A549 (cell line): ENCODE results near the gene CCNQ. TPM values are rescaled to one million over a fixed set of nuclear protein-coding genes. Genes with fewer than 3 reads are reported as not detected.

Experiments
- ATAC-seq, 2 experiments: fragments of 200-7000 bp in 1 of 2; fragments of >200 bp in 1 of 2; cut with Nextera tagmentation in 1 of 2; cut with Tn5 transposase in 1 of 2; 3 replicates each; pipeline versions ENCODE4 v1.8.0 to v1.9.1; 2018 to 2020; ENCODE audit warnings: mild to moderate bottlenecking in 1 of 2, moderate library complexity in 1 of 2
- CTCF ChIA-PET: fragments of 300-600 bp; sonication (Branson Sonifier 250); formaldehyde crosslinking; extraction: SDS; loops from one replicate; lab custom pipeline; 2021; ENCODE audit warnings: antibody characterized with exemption, inconsistent platforms; lab: Yijun Ruan, JAX
- POLR2A ChIA-PET: fragments of 350-600 bp; formaldehyde crosslinking; extraction: SDS; loops from one replicate; lab custom pipeline; 2021; ENCODE audit warnings: antibody characterized with exemption, inconsistent platforms; lab: Yijun Ruan, JAX
- DNase-seq, 2 experiments: peaks; one replicate each; pipeline versions ENCODE4 v3.0.0 to v3.0.0-alpha.2; 2011 to 2016; ENCODE audit warnings: low read depth in 1 of 2, low spot score in 1 of 2
- FAIRE-seq: peaks from 2 replicates; lab custom pipeline; 2011; peaks lifted over from hg19 to GRCh38; lab: Jason Lieb, UNC
- H3K27ac ChIP-seq, 2 experiments: fragments of >200 bp; sonication (Bioruptor Twin); formaldehyde crosslinking; 3 replicates each; pipeline ENCODE4 v1.5.1; 2016 to 2017
- H3K4me1 ChIP-seq: fragments of >200 bp; sonication (Bioruptor Twin); formaldehyde crosslinking; 3 replicates; pipeline ENCODE4 v1.6.1; 2016
- H3K4me2 ChIP-seq: fragments of >200 bp; sonication (Bioruptor Twin); formaldehyde crosslinking; 3 replicates; pipeline ENCODE4 v1.6.1; 2016
- H3K4me3 ChIP-seq: fragments of >200 bp; sonication (Bioruptor Twin); formaldehyde crosslinking; 3 replicates; pipeline ENCODE4 v1.5.1; 2016
- H3K9me3 ChIP-seq: fragments of >200 bp; sonication (Bioruptor Twin); formaldehyde crosslinking; 3 replicates; pipeline ENCODE4 v1.6.1; 2016
- CBX8 ChIP-seq: fragments of 200-600 bp; sonication (generic); IDR thresholded peaks from 2 replicates; pipeline ENCODE4 v1.6.1; 2016
- CHD2 ChIP-seq: fragments of 150-350 bp; IDR thresholded peaks from 2 replicates; pipeline ENCODE4 v1.6.1; 2014; ENCODE audit warnings: low read length; ENCODE audit not compliant: partially characterized antibody
- EP300 ChIP-seq, 2 experiments: fragments of >200 bp; sonication (Bioruptor Twin); formaldehyde crosslinking; IDR thresholded peaks; 2 replicates in 1 of 2; 3 replicates in 1 of 2; pipeline ENCODE4 v1.6.1; 2016 to 2017
- HDAC2 ChIP-seq: fragments of 200-600 bp; sonication (generic); IDR thresholded peaks from 2 replicates; pipeline ENCODE4 v1.6.1; 2016
- HEYL ChIP-seq: fragments of 250-450 bp; sonication (Bioruptor Pico); IDR thresholded peaks from 2 replicates; pipeline ENCODE4 v1.8.0; 2021; ENCODE audit warnings: mild to moderate bottlenecking, moderate library complexity
- HOXB13 ChIP-seq: fragments of 250-450 bp; sonication (Bioruptor Pico); IDR thresholded peaks from 2 replicates; pipeline ENCODE4 v1.5.0; 2020; ENCODE audit warnings: low read depth, mild to moderate bottlenecking, moderate library complexity
- JUN ChIP-seq, 2 experiments: fragments of >200 bp; sonication (Bioruptor Twin); formaldehyde crosslinking; IDR thresholded peaks; 2 replicates in 1 of 2; 3 replicates in 1 of 2; pipeline ENCODE4 v1.6.1; 2016 to 2017
- MAX ChIP-seq: IDR thresholded peaks from 2 replicates; pipeline ENCODE4 v1.6.1; 2012
- PHF8 ChIP-seq: fragments of 200-600 bp; sonication (generic); IDR thresholded peaks from 2 replicates; pipeline ENCODE4 v1.6.1; 2016; ENCODE audit warnings: low read depth, mild to moderate bottlenecking, antibody characterized with exemption, moderate library complexity, borderline replicate concordance
- POLR2A ChIP-seq: IDR thresholded peaks from 2 replicates; pipeline ENCODE4 v1.6.1; 2012; ENCODE audit warnings: mild to moderate bottlenecking, low read length
- RAD21 ChIP-seq, 2 experiments: fragments of >200 bp in 1 of 2; sonication (Bioruptor Twin) in 1 of 2; formaldehyde crosslinking in 1 of 2; IDR thresholded peaks in 1 of 2; conservative IDR thresholded peaks in 1 of 2; 2 replicates in 1 of 2; 3 replicates in 1 of 2; pipeline ENCODE4 v1.6.1; 2012 to 2018; ENCODE audit warnings: inconsistent platforms in 1 of 2
- REST ChIP-seq: fragments of 200-600 bp; sonication (generic); IDR thresholded peaks from 2 replicates; pipeline ENCODE4 v1.6.1; 2016; ENCODE audit warnings: antibody characterized with exemption, mild to moderate bottlenecking, moderate library complexity
- SREBF2 ChIP-seq: fragments of 450-650 bp; IDR thresholded peaks from 2 replicates; pipeline ENCODE4 v1.6.1; 2014; ENCODE audit warnings: mild to moderate bottlenecking, moderate library complexity
- TFCP2L1 ChIP-seq: fragments of 250-450 bp; sonication (Bioruptor Pico); IDR thresholded peaks from 2 replicates; pipeline ENCODE4 v1.5.0; 2021; ENCODE audit warnings: mild to moderate bottlenecking
- ZNF302 ChIP-seq: fragments of 250-450 bp; sonication (Bioruptor Pico); IDR thresholded peaks from 2 replicates; pipeline ENCODE4 v1.9.0; 2021; ENCODE audit warnings: inconsistent platforms, mild to moderate bottlenecking, moderate library complexity
- WGBS: methylation state at CpG from one replicate; pipeline ENCODE4 v1.1.6; 2017; ENCODE audit errors: missing lambda C conversion rate; 5-methylcytosine and 5-hydroxymethylcytosine counted together
- polyA minus RNA-seq: library from RNA; depleted of rRNA, polyadenylated mRNA; stranded (reverse); fragments of >200 nt; gene quantifications from 2 replicates; pipeline ENCODE4 v1.2.3, GENCODE V29; 2011; rRNA and poly(A)+ RNA removed
- polyA plus RNA-seq, 4 experiments: library from polyadenylated mRNA; depleted of rRNA in 3 of 4; stranded (reverse); fragments of >200 nt; fragmentation: RNase III in 1 of 4; extraction: RNeasy Plus Mini Kit Qiagen cat#74134 plus additional on column Dnase treatment in 1 of 4; gene quantifications; 2 replicates in 3 of 4; 3 replicates in 1 of 4; pipeline ENCODE4 v1.2.3, GENCODE V29; 2011 to 2017
- TF ChIP-seq, protein P1 (sequence below): fragments of >200 bp; sonication (Bioruptor Twin); formaldehyde crosslinking; IDR thresholded peaks from 3 replicates; pipeline ENCODE4 v1.6.1; 2016
- TF ChIP-seq, protein P2 (sequence below): fragments of 250-450 bp; sonication (Bioruptor Pico); IDR thresholded peaks from 2 replicates; pipeline ENCODE4 v1.5.0; 2021; ENCODE audit warnings: mild to moderate bottlenecking, moderate library complexity, borderline replicate concordance

Gene CCNQ
- polyA plus RNA-seq (2011; rRNA removed) (25.6 and 29.9 TPM in 2 replicates), polyA plus RNA-seq (2017; fragmentation: RNase III; extraction: RNeasy Plus Mini Kit Qiagen cat#74134 plus additional on column Dnase treatment) (32.0 to 36.0 TPM (median 32.6 TPM) in 3 replicates), polyA minus RNA-seq (27.2 and 32.6 TPM in 2 replicates)
- polyA plus RNA-seq (2012; cell fraction: cytosol; rRNA removed): 66.2 and 77.2 TPM in 2 replicates
- polyA plus RNA-seq (2012; cell fraction: nucleus; rRNA removed): 38.8 and 41.9 TPM in 2 replicates

- 17% methylated on average over 1 of the region's 79 CpGs for WGBS
- peak within 1 kb of the TSS; percentile 92 for H3K4me2 ChIP-seq
- ATAC-seq (peak; percentile 71 to 77), DNase-seq (peak in 1 of 2 experiments; percentile 32), FAIRE-seq (no peak)
- no peaks in the 10 kb centered on the region for H3K9me3 ChIP-seq
- peaks cover 17% of the 10 kb centered on the region; the same call in 2 of the 3 replicates for H3K4me1 ChIP-seq
- ChIA-PET CTCF (interaction anchor here (0.6 to 3.1 kb wide), 7 partner anchors 11 to 46 kb away, joined by 3 to 45 read pairs (median 4); no protein-coding TSS in a partner anchor), POLR2A (no interaction called here)
- TF ChIP-seq HEYL (CRISPR knock-in tag) (no peak), JUN (IDR thresholded peaks at IDR 0.05) (peak; percentile 40 to 60; a peak in 2 of 5 replicates), TFCP2L1 (no peak), ZNF302 (CRISPR knock-in tag) (no peak), EP300 (IDR thresholded peaks at IDR 0.05) (no peak), HOXB13 (CRISPR knock-in tag) (no peak), POLR2A (peak; percentile 50), PHF8 (peak; percentile 93), MAX (peak; percentile 11; the same call in 1 of the 2 replicates), SREBF2 (no peak), CBX8 (no peak), RAD21 (conservative IDR thresholded peaks at IDR 0.05 in 1 of 2, IDR thresholded peaks at IDR 0.05 in 1 of 2) (no peak), HDAC2 (no peak), CHD2 (no peak), REST (no peak)
- TF ChIP-seq, protein P1, sequence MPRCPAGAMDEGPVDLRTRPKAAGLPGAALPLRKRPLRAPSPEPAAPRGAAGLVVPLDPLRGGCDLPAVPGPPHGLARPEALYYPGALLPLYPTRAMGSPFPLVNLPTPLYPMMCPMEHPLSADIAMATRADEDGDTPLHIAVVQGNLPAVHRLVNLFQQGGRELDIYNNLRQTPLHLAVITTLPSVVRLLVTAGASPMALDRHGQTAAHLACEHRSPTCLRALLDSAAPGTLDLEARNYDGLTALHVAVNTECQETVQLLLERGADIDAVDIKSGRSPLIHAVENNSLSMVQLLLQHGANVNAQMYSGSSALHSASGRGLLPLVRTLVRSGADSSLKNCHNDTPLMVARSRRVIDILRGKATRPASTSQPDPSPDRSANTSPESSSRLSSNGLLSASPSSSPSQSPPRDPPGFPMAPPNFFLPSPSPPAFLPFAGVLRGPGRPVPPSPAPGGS: 0 out of 3 replicates have a peak, but pooled peaks have one; percentile 56
- TF ChIP-seq, protein P2, sequence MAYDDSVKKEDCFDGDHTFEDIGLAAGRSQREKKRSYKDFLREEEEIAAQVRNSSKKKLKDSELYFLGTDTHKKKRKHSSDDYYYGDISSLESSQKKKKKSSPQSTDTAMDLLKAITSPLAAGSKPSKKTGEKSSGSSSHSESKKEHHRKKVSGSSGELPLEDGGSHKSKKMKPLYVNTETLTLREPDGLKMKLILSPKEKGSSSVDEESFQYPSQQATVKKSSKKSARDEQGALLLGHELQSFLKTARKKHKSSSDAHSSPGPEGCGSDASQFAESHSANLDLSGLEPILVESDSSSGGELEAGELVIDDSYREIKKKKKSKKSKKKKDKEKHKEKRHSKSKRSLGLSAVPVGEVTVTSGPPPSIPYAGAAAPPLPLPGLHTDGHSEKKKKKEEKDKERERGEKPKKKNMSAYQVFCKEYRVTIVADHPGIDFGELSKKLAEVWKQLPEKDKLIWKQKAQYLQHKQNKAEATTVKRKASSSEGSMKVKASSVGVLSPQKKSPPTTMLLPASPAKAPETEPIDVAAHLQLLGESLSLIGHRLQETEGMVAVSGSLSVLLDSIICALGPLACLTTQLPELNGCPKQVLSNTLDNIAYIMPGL (CRISPR knock-in tag): no peak
- peak within 1 kb of the TSS; percentile 99 for H3K4me3 ChIP-seq
- peak within 1 kb of the TSS; percentile 89 to 94 for H3K27ac ChIP-seq
These were observed at the start of gene CCNQ for GRCh38 chrX:153598541-153599191. TSS of gene CCNQ (minus strand) at chrX:153599139. CDS start at chrX:153599073, 66 bp downstream.
